Measurements from ENCODE around the gene PRR13. TPM values are rescaled to one million over a fixed set of nuclear protein-coding genes. Genes with fewer than 3 reads are reported as not detected.
A peak's percentile ranks its signal among the peaks of the same experiment; 100 is the strongest.

PRR13 gene
- total and polyA plus RNA-seq, 2 experiments from 2014 or later = 42.4 to 217 TPM

- peaks cover 13% of the 10 kb centered on the region for H3K79me2 ChIP-seq (ENCODE audit: insufficient read depth)
- H3K4me3 ChIP-seq = no peak overlapping the region
- peaks cover 56% of the 10 kb centered on the region for H3K36me3 ChIP-seq (ENCODE audit: low read depth)
- H3K9me3 ChIP-seq (ENCODE audit: low read depth) = no peaks in the 10 kb centered on the region
- H3K9ac ChIP-seq = peak overlapping the region; percentile 29; the same call in 1 of the 2 replicates
- peaks cover 7% of the 10 kb centered on the region for H4K20me1 ChIP-seq (ENCODE audit: insufficient read depth)
- peak overlapping the region; percentile 44 for H3K4me2 ChIP-seq (ENCODE audit: unreplicated experiment)
- no peaks in the 10 kb centered on the region for H3K9me2 ChIP-seq (ENCODE audit: insufficient read depth)
- TF ChIP-seq EZH2phosphoT487 (IDR thresholded peaks at IDR 0.05; ENCODE audit: insufficient read depth, low read depth) (no peak), EZH2 (IDR thresholded peaks at IDR 0.05; ENCODE audit: insufficient read depth, poor library complexity, severe bottlenecking) (no peak)
- peaks cover 44% of the 10 kb centered on the region for H3K4me1 ChIP-seq (ENCODE audit: insufficient read depth)
- in situ Hi-C loops (cut with MboI) = no loop called here
- peak overlapping the region; percentile 71 for H3K27ac ChIP-seq
- DNase-seq = peak; percentile 49
- peaks cover 70% of the 10 kb centered on the region for H3F3A ChIP-seq (ENCODE audit: insufficient read depth)
- H3K27me3 ChIP-seq (replicated peaks; ENCODE audit: insufficient read depth) = no peaks in the 10 kb centered on the region
- WGBS, 2 experiments (ENCODE audit: low coverage in 1 of 2, low lambda C conversion rate in 2 of 2, missing lambda C conversion rate in 2 of 2) = 58 to 67% methylated on average over 9 of the region's 9 CpGs
- H2AFZ ChIP-seq = no peak overlapping the region
Measured at GRCh38 chr12:53481939-53482586, 40.5 kb downstream of the PRR13 start.

DNA sequence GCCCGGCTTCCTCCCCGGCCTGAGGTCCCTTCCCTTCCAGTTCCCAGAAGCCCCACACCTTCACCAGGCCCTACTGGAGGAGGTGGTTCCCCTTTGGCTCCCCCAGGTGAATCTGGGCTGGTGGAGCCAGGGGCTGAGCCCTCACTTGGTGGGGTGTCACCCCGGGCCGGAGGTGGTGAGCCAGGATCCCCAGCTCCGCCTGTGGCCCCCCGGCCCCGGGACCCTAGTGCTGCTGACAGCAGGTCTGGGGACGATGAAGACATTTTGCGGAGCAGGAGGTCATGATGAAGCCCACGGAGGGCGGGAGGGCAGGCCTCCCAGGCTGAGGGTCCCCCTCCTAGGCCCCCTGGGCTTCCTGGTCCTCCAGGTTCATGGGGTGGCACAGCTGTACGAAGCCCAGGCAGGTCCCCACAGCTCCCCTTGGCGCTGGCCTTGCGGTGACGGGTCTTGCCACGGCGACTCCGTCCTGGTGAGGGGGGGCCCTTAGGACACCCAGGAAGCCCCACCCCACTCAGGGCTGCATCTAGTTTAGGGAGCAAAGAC, 41.2 kb downstream of the PRR13 start:
- H3K9me2 ChIP-seq (ENCODE audit: insufficient read depth) = no peaks in the 10 kb centered on the region
- no peak overlapping the region for H2AFZ ChIP-seq
- no peak for DNase-seq
- TF ChIP-seq EZH2phosphoT487 (IDR thresholded peaks at IDR 0.05; ENCODE audit: insufficient read depth, low read depth) (no peak), EZH2 (IDR thresholded peaks at IDR 0.05; ENCODE audit: insufficient read depth, poor library complexity, severe bottlenecking) (no peak)
- 58 to 66% methylated on average over 15 to 18 of the region's 18 CpGs for WGBS, 2 experiments (ENCODE audit: low coverage in 1 of 2, low lambda C conversion rate in 2 of 2, missing lambda C conversion rate in 2 of 2)
- no peaks in the 10 kb centered on the region for H3K9me3 ChIP-seq (ENCODE audit: low read depth)
- H3K79me2 ChIP-seq (ENCODE audit: insufficient read depth) = peaks cover 11% of the 10 kb centered on the region
- peaks cover 7% of the 10 kb centered on the region for H4K20me1 ChIP-seq (ENCODE audit: insufficient read depth)
- H3F3A ChIP-seq (ENCODE audit: insufficient read depth) = peaks cover 64% of the 10 kb centered on the region
- in situ Hi-C loops (cut with MboI) = no loop called here
- H3K27ac ChIP-seq = no peak overlapping the region
- peaks cover 50% of the 10 kb centered on the region for H3K36me3 ChIP-seq (ENCODE audit: low read depth)
- no peak overlapping the region for H3K4me3 ChIP-seq
- H3K4me1 ChIP-seq (ENCODE audit: insufficient read depth) = peaks cover 41% of the 10 kb centered on the region
- H3K4me2 ChIP-seq (ENCODE audit: unreplicated experiment) = no peak overlapping the region
- H3K27me3 ChIP-seq (replicated peaks; ENCODE audit: insufficient read depth) = no peaks in the 10 kb centered on the region
- no peak overlapping the region for H3K9ac ChIP-seq

DNA sequence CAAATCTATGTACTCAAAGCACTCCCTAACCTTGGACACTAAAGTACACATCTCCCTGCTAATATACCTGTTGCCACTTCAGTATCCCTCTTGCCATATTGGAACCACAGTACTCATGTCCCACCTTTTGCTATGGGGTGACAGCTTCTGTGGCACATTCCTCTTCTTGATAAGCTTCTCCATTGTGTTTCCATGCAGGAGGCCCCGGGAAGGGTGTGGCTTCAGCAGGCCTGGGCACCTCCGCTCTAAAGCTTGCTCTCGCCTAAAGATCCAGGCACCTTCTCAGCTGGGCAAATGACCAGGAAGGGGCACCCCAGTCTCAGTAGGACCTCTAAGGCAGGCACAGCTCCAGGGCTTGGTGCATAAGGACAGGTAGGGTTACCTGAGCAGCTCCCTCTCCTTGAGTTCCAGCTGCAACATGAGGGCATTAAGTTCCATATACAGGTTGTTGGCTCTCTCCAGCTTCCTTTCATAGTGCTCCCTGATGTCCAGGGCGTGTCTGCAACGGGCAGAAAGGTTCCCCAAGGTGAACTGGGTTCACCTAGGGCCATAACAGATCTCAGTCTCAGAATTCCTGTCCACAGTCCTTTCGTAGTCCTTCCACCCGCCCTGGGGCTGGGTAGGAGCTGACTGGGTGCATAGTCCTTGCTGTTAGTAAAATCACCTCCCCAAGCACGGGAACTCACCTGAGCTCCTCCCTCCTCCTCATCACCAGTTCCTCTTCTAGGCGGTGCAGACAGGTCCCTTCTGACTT, 41.9 kb downstream of the PRR13 start:
- H3K27me3 ChIP-seq (replicated peaks; ENCODE audit: insufficient read depth) = no peaks in the 10 kb centered on the region
- peaks cover 56% of the 10 kb centered on the region for H3F3A ChIP-seq (ENCODE audit: insufficient read depth)
- H4K20me1 ChIP-seq (ENCODE audit: insufficient read depth) = peaks cover 7% of the 10 kb centered on the region
- H3K9me2 ChIP-seq (ENCODE audit: insufficient read depth) = no peaks in the 10 kb centered on the region
- no peak overlapping the region for H2AFZ ChIP-seq
- H3K9me3 ChIP-seq (ENCODE audit: low read depth) = no peaks in the 10 kb centered on the region
- 72 to 75% methylated on average over 9 of the region's 9 CpGs for WGBS, 2 experiments (ENCODE audit: low coverage in 1 of 2, low lambda C conversion rate in 2 of 2, missing lambda C conversion rate in 2 of 2)
- H3K4me1 ChIP-seq (ENCODE audit: insufficient read depth) = peaks cover 34% of the 10 kb centered on the region
- peaks cover 44% of the 10 kb centered on the region for H3K36me3 ChIP-seq (ENCODE audit: low read depth)
- peaks cover 11% of the 10 kb centered on the region for H3K79me2 ChIP-seq (ENCODE audit: insufficient read depth)
- no peak overlapping the region for H3K9ac ChIP-seq
- 0 out of 2 replicates have a peak overlapping the region, but pooled peaks have one; percentile 15 for H3K27ac ChIP-seq
- TF ChIP-seq EZH2 (IDR thresholded peaks at IDR 0.05; ENCODE audit: insufficient read depth, poor library complexity, severe bottlenecking) (no peak), EZH2phosphoT487 (IDR thresholded peaks at IDR 0.05; ENCODE audit: insufficient read depth, low read depth) (no peak)
- in situ Hi-C loops (cut with MboI) = no loop called here
- no peak for DNase-seq
- H3K4me2 ChIP-seq (ENCODE audit: unreplicated experiment) = no peak overlapping the region
- no peak overlapping the region for H3K4me3 ChIP-seq

GRCh38 chr12:53483979-53484377, 42.4 kb downstream of the PRR13 start:
- H3K79me2 ChIP-seq (ENCODE audit: insufficient read depth) = peaks cover 14% of the 10 kb centered on the region
- H3K4me3 ChIP-seq = no peak overlapping the region
- peak overlapping the region; percentile 15; the same call in 1 of the 2 replicates for H3K27ac ChIP-seq
- H2AFZ ChIP-seq = no peak overlapping the region
- DNase-seq = no peak
- no peaks in the 10 kb centered on the region for H3K9me3 ChIP-seq (ENCODE audit: low read depth)
- H3K4me1 ChIP-seq (ENCODE audit: insufficient read depth) = peaks cover 28% of the 10 kb centered on the region
- H3K4me2 ChIP-seq (ENCODE audit: unreplicated experiment) = no peak overlapping the region
- in situ Hi-C loops (cut with MboI) = no loop called here
- no peak overlapping the region for H3K9ac ChIP-seq
- H4K20me1 ChIP-seq (ENCODE audit: insufficient read depth) = peaks cover 7% of the 10 kb centered on the region
- no peaks in the 10 kb centered on the region for H3K27me3 ChIP-seq (replicated peaks; ENCODE audit: insufficient read depth)
- H3K36me3 ChIP-seq (ENCODE audit: low read depth) = peaks cover 39% of the 10 kb centered on the region
- peaks cover 51% of the 10 kb centered on the region for H3F3A ChIP-seq (ENCODE audit: insufficient read depth)
- TF ChIP-seq EZH2phosphoT487 (IDR thresholded peaks at IDR 0.05; ENCODE audit: insufficient read depth, low read depth) (no peak), EZH2 (IDR thresholded peaks at IDR 0.05; ENCODE audit: insufficient read depth, poor library complexity, severe bottlenecking) (no peak)
- 89 to 91% methylated on average over 4 of the region's 4 CpGs for WGBS, 2 experiments (ENCODE audit: low coverage in 1 of 2, low lambda C conversion rate in 2 of 2, missing lambda C conversion rate in 2 of 2)
- H3K9me2 ChIP-seq (ENCODE audit: insufficient read depth) = no peaks in the 10 kb centered on the region

Measured in GM23248 (cell line).